ENCODE results near the gene HLA-DRB1. TPM values are rescaled to one million over a fixed set of nuclear protein-coding genes. Genes with fewer than 3 reads are reported as not detected.

HLA-DRB1 gene
- total and polyA plus RNA-seq, 2 experiments from 2014 or later = 0.38 to 1.5 TPM

- TF ChIP-seq CTCF (conservative IDR thresholded peaks at IDR 0.05; ENCODE audit: low read depth in 2 of 2) = no peak
- no peak for TF ChIP-seq EZH2phosphoT487 (IDR thresholded peaks at IDR 0.05; ENCODE audit: unreplicated experiment)
- TF ChIP-seq NANOG (IDR thresholded peaks at IDR 0.05; ENCODE audit: borderline replicate concordance) = no peak
- TF ChIP-seq STAT1 (IDR thresholded peaks at IDR 0.05; ENCODE audit: unreplicated experiment) = no peak
- no peak for TF ChIP-seq ZNF331 (CRISPR knock-in tag; IDR thresholded peaks at IDR 0.05; ENCODE audit: low read depth)
Measured at GRCh38 chr6:32602383-32602782, 12.7 kb upstream of the HLA-DRB1 start (continued).

GRCh38 chr6:32597024-32597423 is 7.4 kb upstream of the HLA-DRB1 start:
- H3K9me3 Mint-ChIP-seq = peaks cover 8% of the 10 kb centered on the region; the same call in 2 of the 3 replicates
- no peak for ATAC-seq
- Histone ChIP-seq H3K4me1 (ENCODE audit: insufficient read depth) (no peaks in the 10 kb centered on the region), H3K36me3 (ENCODE audit: insufficient read depth) (no peaks in the 10 kb centered on the region), H3K27ac (ENCODE audit: low read depth) (no peak overlapping the region), H4K20me1 (replicated peaks; ENCODE audit: insufficient read depth) (no peaks in the 10 kb centered on the region), H3K79me2 (replicated peaks; ENCODE audit: insufficient read depth) (no peaks in the 10 kb centered on the region), H3K27me3 (ENCODE audit: insufficient read depth) (no peaks in the 10 kb centered on the region), H2AFZ (no peak overlapping the region), H3K9me2 (ENCODE audit: insufficient read depth) (no peaks in the 10 kb centered on the region), H3K4me3 (no peak overlapping the region), H3K4me2 (no peak overlapping the region), H3F3A (replicated peaks; ENCODE audit: low read depth) (no peaks in the 10 kb centered on the region)
- H3K4me3 Mint-ChIP-seq = no peak overlapping the region
- no peak overlapping the region for H3K27ac Mint-ChIP-seq
- no peaks in the 10 kb centered on the region for H3K27me3 Mint-ChIP-seq (ENCODE audit: insufficient read depth, low read depth, poor library complexity)
- no peak for DNase-seq (ENCODE audit: low spot score)
- no peaks in the 10 kb centered on the region for H3K4me1 Mint-ChIP-seq
- no peaks in the 10 kb centered on the region for H3K36me3 Mint-ChIP-seq (ENCODE audit: low read depth)
- TF ChIP-seq CREB1 (CRISPR knock-in tag; IDR thresholded peaks at IDR 0.05; ENCODE audit: low read depth) = no peak
- TF ChIP-seq JUNB (IDR thresholded peaks at IDR 0.05; ENCODE audit: unreplicated experiment) = no peak
- TF ChIP-seq REST (IDR thresholded peaks at IDR 0.05; ENCODE audit: unreplicated experiment) = no peak
- TF ChIP-seq NANOG (IDR thresholded peaks at IDR 0.05; ENCODE audit: borderline replicate concordance) = no peak
- no peak for TF ChIP-seq POLR2AphosphoS5 (IDR thresholded peaks at IDR 0.05; ENCODE audit: low read depth)
- no peak for TF ChIP-seq ZNF114 (CRISPR knock-in tag; IDR thresholded peaks at IDR 0.05)
- TF ChIP-seq CTCF (conservative IDR thresholded peaks at IDR 0.05; ENCODE audit: low read depth in 2 of 2) = no peak
- TF ChIP-seq EZH2phosphoT487 (IDR thresholded peaks at IDR 0.05; ENCODE audit: unreplicated experiment) = no peak
- TF ChIP-seq STAT1 (IDR thresholded peaks at IDR 0.05; ENCODE audit: unreplicated experiment) = no peak
- TF ChIP-seq EZH2 (IDR thresholded peaks at IDR 0.05; ENCODE audit: low read depth, unreplicated experiment) = no peak
- TF ChIP-seq ZNF331 (CRISPR knock-in tag; IDR thresholded peaks at IDR 0.05; ENCODE audit: low read depth) = no peak

Data from GM23338 (cell line).